Activated naive CD4-positive, alpha-beta T cell treated with Interleukin-2 at 50 U/mL for 16 hours (primary cell): ENCODE results near the gene IGF2R.

Source experiments
- DNase-seq: peaks from one replicate; pipeline ENCODE4 v3.0.0-alpha.2; 2020

IGF2R gene

DNA sequence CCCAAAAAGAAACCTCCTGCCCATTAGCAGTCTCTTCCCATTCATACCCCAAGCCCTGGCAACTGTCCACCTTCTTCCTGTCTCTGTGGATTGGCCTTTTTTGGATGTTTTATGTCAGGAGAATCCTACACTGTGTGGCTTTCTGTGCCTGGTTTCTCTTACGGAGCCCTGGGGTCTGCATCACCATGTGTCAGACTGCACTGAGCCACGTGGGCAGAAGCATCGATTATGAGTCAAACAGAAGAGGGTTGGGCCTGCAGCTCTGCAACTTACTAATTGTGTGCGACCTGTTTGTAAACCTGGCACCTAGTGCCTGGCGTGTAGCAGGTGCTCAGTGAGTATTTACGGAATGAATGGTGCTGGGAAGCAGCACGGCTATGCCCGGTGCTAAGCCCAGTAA is 62.6 kb downstream of the IGF2R start:
- DNase-seq = no peak

- DNase-seq = no peak
Observed at GRCh38 chr6:160031871-160032270, 63.0 kb downstream of the IGF2R start.

DNA sequence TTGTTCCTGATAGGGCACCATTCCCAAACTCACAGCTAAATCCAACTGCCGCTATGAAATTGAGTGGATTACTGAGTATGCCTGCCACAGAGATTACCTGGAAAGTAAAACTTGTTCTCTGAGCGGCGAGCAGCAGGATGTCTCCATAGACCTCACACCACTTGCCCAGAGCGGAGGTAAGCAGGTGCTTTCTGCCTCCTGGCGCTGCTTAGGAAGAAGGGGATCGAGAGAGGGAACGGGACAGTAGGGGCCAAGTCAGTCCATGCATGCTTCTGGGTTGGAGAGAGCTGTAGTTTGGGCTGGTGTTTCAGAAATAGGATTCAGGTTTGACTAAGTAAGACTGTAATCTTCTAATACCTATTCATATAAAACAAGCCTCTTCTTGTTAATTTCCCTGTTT is 63.7 kb downstream of the IGF2R start:
- no peak for DNase-seq

- DNase-seq = no peak
Observed at GRCh38 chr6:160034036-160034930, 65.4 kb downstream of the IGF2R start.

GRCh38 chr6:160035241-160035640 is 66.4 kb downstream of the IGF2R start:
- no peak for DNase-seq

GRCh38 chr6:160035693-160036330 is 66.9 kb downstream of the IGF2R start:
- DNase-seq = no peak

DNA sequence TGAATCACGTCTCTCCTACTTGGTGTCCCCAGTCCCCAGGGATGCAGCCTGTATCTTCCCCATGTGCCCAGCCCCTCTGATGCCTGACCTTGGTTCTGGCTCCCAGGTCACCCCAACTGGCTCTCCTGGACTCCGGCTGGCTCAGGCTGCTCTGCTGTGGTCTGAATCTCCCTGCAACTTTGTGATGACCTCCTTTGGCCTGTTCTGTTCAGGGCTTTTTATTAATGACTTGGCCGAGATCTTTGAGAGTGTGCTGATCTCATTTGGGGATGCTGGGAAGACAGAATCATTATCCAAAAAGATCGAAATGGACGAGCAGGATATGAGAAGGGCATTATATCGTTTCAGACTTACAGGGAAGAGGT is 67.4 kb downstream of the IGF2R start:
- no peak for DNase-seq

DNA sequence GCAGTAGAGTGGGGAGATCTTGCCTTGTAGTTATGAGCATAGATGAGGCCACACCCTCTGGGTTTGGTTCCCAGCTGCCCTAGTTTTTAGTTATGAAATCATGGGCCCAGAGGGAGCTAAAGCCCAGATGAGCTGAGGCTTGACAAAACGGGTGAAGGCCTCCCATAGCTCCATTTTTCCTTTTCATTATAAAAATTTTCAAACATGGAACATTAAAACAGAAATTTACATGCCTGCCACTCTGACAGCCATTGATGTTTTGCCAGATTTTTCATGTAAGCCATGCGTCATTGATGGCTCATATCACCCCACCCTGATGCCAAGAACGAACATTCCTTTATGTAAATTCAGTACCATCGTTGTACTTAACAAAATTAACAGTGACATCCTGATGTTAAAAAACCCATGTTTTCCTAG is 67.9 kb downstream of the IGF2R start:
- no peak for DNase-seq

- DNase-seq = no peak
Observed at GRCh38 chr6:160038479-160038878, 69.6 kb downstream of the IGF2R start.

DNA sequence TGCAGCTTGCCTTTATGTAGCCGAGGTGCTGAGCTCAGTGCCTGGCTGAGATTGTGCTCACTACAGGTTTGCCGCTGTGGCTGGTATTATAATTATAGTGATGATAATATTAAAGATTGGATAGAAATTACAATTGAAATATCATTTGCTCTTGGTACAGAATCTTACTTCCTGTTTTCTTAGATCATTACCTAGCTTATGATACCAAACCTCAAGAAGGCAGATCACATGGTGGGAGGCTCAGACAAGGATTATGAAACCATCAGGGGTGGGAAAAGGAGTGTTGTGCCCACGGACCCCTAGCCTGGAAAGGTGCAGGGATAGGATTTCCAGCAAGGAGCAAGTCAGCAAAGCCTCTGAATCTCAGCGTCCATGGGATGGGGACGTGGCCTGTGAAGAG is 70.6 kb downstream of the IGF2R start:
- DNase-seq = no peak

DNA sequence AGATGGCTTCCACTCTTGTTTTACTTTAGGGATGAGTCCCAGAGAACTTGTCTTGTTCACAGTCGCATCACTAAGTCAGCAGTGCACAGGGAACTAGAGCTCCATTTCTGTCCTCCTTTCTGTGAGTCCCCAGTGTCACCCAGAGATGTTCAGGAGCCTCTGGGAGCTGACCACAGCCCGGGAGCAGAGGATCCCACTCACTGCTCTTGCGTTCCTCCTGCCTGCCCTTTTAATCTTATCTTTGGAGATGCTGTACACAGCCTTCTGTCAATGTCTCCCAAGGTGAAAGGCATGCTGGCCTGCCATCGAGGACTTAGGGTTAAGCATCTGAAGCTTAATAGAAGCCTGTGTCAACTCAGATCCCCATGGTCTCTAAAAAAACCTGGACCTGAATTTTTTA is 71.2 kb downstream of the IGF2R start:
- DNase-seq = no peak

DNA sequence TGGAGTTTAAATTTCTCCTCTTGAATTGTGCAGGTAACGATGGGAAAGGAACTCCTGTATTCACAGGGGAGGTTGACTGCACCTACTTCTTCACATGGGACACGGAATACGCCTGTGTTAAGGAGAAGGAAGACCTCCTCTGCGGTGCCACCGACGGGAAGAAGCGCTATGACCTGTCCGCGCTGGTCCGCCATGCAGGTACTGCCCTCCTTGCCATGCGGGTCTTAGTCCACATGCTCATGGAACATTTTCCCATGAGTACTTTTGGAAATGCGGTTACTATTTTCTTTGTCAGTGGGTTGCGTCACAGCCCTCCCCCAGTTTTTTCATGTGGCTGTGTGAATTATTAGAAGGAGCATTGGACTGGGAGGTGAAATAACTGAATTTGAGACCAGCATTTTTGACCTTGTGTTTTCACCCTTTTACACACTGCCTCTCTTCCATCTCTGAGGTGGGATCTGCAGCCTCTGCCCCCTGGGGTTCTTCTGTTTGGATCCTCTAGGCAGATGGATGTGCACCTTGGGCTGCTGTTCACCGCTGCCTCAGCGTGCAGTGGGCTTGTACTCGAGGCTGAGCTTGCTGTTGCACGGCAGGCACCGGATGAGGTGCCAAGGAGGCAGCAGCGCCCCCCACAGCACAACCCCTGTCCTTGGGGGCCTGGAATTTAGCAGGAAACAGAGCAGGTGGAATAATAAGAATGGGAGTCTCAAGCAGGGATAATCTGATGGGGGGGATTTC is 71.8 kb downstream of the IGF2R start:
- DNase-seq = no peak

DNA sequence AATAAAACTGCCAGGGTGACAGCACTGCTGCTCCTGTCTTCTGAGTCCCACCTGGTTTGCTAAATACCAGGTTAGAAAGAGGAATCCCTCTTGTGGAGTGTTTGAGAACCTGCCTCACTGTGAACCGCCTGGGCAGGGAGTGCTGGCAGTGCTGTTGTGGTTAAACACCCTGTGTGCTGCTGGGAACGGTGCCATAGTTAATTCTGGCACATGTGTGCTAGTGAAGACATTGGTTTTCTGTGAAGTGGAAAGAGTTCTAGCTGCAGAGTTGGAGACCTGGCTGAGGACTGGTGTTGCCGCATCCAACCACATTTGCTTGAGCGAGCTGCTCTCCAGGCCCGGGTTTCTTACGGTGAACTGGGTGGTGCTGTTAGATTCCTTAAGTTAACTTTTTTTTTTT is 72.7 kb downstream of the IGF2R start:
- no peak for DNase-seq

DNA sequence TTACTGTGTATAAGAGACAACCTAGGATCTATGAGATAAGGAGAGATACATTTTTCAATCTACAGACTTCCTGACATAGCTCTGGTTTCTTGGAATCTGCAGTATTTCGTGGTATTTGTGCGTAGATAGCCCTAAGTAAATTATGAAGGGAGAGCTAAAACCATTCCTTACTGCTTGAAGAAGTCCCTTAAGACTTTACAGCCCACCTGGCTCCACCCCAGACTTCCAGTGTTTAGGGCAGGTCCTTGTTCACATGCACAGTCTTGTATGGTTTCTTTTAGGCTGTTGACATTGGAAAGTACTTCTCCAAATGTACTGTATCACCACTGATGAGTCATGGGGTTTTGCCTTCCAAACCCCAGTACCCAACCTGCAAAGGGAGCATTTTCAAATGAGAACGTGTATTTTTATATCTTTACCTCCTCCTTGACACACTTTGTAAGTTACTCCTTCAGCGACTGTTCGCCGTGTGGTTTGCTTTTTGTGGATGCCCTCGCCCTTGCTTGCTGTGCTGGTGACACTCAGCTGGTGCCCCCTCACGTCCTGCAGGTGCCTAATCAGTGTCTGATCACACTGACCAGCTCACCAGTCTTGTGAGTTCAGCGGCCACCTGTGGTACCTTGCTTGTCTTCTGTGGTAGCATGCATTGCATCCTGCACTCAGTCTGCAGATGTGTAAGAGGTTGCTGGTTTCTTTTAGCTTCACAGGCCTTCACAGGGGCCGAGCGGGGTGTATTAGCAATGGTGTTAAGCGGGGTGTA is 73.3 kb downstream of the IGF2R start:
- DNase-seq = no peak

DNA sequence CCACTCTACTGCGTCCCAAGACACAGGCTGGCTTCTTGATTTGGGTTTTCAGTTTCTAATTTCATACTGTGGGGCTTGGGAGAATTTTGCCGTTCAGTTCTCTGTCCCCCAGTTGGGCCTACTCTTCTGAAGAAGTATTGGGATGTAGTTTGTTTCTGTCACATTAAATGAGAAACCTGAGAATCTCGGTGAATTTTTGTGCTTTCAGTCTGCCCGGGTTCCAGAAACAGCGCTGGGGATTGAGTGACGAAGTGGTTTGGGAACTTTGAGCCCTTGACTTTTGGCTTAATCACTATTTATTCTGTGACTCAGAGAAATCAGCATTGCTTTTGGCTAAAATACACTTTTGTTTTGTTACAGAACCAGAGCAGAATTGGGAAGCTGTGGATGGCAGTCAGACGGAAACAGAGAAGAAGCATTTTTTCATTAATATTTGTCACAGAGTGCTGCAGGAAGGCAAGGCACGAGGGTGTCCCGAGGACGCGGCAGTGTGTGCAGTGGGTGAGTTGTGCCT is 74.0 kb downstream of the IGF2R start:
- no peak for DNase-seq

GRCh38 chr6:160043784-160044183 is 74.9 kb downstream of the IGF2R start:
- DNase-seq = no peak

DNA sequence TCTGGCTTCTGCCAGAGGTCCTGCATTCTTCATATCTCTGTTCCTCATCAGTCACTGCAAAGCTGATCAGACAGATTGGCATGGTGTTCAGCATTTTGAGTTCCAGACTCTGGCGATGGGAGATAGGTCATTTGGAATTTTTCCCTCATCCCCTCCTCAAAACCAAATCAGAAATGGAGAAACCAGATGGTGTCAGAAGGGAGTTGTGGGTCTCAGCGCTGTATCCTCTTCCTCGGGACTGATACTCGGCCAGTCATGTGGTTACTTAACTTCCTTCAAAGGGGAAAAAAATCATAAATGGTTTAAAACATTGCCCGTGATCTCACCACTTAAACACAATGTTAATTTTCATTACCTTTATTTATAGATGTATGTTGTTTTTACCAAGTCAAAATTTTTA is 75.8 kb downstream of the IGF2R start:
- no peak for DNase-seq

DNA sequence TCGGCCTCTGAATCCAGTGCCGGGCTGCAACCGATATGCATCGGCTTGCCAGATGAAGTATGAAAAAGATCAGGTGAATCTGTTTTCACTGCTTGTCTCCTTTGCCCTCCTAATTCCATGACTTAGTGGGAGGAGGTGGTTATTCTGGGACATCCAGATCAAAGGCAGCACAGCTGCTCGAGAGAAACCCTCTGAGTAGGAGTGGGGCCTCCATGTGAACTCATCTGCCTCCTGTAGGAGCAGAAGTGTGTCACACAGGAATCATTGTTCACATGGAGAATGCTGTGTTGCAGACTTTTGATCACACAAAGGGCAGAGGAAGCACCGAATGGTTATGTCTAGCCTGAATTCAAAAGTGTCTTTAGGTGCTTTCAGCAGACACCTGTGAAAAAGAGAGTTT is 79.6 kb downstream of the IGF2R start:
- DNase-seq = no peak

DNA sequence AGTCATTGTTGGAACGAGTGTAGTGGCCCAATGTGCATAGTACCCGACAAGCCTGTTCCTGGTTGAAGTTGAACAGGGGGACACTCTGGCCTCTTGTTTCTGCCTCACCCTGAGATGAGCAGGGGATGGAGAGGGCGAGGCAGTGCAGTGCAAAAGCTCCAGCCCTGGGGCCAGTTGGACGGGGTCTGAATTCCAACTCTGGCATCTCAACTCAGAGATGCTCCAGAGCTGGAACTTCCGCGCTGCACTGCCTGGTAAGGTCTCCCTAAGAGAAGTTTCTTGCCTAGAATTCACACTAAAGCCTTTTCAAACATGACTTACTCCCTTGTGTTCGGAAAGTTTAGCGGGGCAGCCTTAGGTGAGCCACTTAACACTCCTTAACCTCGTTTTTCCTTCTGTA is 80.5 kb downstream of the IGF2R start:
- no peak for DNase-seq

GRCh38 chr6:160050022-160050421 is 81.1 kb downstream of the IGF2R start:
- no peak for DNase-seq

- no peak for DNase-seq
Observed at GRCh38 chr6:160051390-160051789, 82.5 kb downstream of the IGF2R start.

DNA sequence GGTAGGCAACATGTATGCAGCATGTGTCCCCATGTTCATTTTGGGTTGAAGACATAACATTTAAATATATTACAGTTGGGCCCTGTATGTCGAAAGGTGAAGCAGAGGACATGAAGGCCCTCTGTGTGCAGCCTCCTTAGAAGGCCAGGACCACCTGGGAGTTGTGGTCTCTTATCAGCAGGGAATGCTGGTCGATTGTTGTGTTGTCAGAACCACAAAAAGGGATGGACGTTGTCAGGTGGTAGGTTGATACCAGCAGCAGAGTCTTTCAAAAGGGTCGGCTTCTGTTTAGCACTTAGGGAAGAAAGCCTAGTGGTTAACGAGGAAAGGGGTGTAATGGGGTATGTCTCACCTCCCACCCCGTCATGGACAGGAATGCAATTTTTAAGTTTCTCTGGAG is 85.4 kb downstream of the IGF2R start:
- no peak for DNase-seq

DNA sequence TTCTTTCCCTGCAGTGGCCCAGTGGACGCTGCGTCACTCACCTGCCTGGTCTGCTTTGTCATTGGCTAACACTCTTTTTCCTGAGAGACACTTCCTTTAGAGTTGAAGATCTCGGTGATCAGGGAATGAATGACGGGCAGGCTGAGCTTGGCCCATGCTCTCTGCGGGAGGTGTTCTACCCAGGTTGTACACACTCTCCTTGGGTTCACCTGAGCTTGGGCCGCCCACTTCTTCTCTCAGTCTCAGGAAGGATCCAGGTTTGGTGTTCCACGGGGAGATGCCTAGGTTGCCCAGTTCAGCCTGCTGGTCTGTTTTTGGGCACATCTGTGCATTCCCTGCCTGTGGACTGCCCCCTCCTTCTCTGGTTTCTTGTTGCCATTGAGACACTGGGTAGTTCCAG is 86.0 kb downstream of the IGF2R start:
- DNase-seq = no peak
